ENCODE results near the gene CLN6. TPM values are rescaled to one million over a fixed set of nuclear protein-coding genes. Genes with fewer than 3 reads are reported as not detected.
"Not testable (repeated sequence)": the region's sequence is repeated elsewhere in the genome, so short reads cannot be mapped to it uniquely, and the experiment has no call there.

Gene CLN6
- polyA plus RNA-seq, 1 experiment = 25.4 TPM

DNA sequence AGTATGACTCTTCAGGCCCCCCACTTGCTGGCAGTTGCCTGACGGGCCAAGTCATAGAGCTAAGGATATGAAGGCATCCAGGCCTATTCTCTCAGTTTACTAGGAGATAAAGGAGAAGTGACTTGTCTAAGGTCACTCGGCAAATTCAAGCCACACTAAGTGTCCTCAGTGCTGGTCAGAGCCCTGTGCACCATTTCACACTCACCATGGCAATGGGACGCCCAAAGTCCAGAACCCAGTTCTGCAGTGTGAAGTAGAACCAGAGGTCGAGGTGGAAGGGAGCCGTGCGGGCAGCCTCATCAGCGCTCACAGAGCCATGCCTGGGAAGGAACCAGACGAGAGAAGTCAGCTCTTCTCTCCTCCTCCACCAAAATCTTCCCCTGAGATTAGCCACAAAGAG is 11.2 kb downstream of the CLN6 start:
- H3K27me3 ChIP-seq (ENCODE audit: control insufficient read depth, insufficient read depth, low read length) = no peaks in the 10 kb centered on the region
- CTCF ChIA-PET = interaction anchor here (0.9 kb wide), 1 partner anchor 12 kb away, joined by 3 read pairs; no protein-coding TSS in a partner anchor
- TF ChIP-seq, protein P1, sequence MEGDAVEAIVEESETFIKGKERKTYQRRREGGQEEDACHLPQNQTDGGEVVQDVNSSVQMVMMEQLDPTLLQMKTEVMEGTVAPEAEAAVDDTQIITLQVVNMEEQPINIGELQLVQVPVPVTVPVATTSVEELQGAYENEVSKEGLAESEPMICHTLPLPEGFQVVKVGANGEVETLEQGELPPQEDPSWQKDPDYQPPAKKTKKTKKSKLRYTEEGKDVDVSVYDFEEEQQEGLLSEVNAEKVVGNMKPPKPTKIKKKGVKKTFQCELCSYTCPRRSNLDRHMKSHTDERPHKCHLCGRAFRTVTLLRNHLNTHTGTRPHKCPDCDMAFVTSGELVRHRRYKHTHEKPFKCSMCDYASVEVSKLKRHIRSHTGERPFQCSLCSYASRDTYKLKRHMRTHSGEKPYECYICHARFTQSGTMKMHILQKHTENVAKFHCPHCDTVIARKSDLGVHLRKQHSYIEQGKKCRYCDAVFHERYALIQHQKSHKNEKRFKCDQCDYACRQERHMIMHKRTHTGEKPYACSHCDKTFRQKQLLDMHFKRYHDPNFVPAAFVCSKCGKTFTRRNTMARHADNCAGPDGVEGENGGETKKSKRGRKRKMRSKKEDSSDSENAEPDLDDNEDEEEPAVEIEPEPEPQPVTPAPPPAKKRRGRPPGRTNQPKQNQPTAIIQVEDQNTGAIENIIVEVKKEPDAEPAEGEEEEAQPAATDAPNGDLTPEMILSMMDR (IDR thresholded peaks at IDR 0.05; ENCODE audit: insufficient read depth, low read depth, low read length) = no peak

DNA sequence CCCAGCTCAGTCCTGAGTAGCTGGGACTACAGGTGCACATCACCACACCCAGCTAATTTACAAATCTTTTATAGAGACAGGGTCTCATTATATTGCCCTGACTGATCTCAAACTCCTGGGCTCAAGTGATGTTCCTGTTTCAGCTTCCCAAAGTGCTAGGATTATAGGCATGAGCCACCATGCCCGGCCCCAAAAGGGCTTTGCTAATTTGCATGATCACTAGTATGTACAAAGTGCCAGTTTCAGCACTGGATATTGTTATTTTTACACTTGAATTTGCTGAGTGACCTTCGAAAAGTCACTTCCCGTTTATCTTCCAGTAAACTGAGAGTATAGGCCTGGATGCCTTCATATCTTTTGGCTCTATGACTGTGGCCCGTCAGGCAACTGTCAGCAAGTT is 12.2 kb downstream of the CLN6 start:
- no peak overlapping the region for H3K4me3 ChIP-seq (ENCODE audit: low read depth, low read length)
- H3K36me3 ChIP-seq (ENCODE audit: control insufficient read depth, insufficient read depth, low read length) = no peaks in the 10 kb centered on the region
- POLR2A ChIA-PET = no interaction called here
- H3K27me3 ChIP-seq (ENCODE audit: control insufficient read depth, insufficient read depth, low read length) = no peaks in the 10 kb centered on the region
- DNase-seq (ENCODE audit: low read depth) = no peak
- CTCF ChIA-PET = no interaction called here
- TF ChIP-seq, protein P1 (IDR thresholded peaks at IDR 0.05; ENCODE audit: insufficient read depth, low read depth, low read length) = no peak

More for the DNA sequence above, 11.2 kb downstream of the CLN6 start:
- Histone ChIP-seq H3K4me3 (ENCODE audit: low read depth, low read length) (no peak overlapping the region), H3K36me3 (ENCODE audit: control insufficient read depth, insufficient read depth, low read length) (no peaks in the 10 kb centered on the region)
- POLR2A ChIA-PET = no interaction called here
- DNase-seq (ENCODE audit: low read depth) = no peak

DNA sequence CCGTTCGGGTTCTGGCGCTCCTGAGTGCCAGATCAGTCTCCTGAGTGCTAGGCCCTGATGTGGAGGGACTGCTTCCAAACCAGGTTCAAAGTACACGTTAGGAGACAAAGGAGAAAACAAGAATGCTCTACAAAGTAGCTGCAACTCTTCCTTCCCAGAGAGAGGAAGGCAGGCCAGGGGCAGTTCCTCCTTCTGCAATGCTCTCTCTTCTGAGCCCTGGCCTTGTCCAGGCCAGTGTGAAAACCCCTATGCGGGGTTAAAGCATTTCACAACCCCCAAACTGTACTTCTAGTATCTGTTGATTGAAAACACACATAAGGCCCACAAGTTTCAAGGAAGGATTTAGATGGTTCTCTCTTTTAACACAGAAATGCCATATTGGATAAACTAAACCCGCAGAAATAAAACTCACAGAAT is 14.7 kb downstream of the CLN6 start:
- Histone ChIP-seq H3K27me3 (ENCODE audit: control insufficient read depth, insufficient read depth, low read length) (no peaks in the 10 kb centered on the region), H3K36me3 (ENCODE audit: control insufficient read depth, insufficient read depth, low read length) (peaks cover 1% of the 10 kb centered on the region; the same call in 1 of the 2 replicates), H3K4me3 (ENCODE audit: low read depth, low read length) (no peak overlapping the region)
- ChIA-PET POLR2A (no interaction called here), CTCF (interaction anchor here (0.6 to 1.0 kb wide), 3 partner anchors 42 to 788 kb away, joined by 3 read pairs; no protein-coding TSS in a partner anchor)
- TF ChIP-seq, protein P1 (IDR thresholded peaks at IDR 0.05; ENCODE audit: insufficient read depth, low read depth, low read length) = no peak
- no peak for DNase-seq (ENCODE audit: low read depth)

DNA sequence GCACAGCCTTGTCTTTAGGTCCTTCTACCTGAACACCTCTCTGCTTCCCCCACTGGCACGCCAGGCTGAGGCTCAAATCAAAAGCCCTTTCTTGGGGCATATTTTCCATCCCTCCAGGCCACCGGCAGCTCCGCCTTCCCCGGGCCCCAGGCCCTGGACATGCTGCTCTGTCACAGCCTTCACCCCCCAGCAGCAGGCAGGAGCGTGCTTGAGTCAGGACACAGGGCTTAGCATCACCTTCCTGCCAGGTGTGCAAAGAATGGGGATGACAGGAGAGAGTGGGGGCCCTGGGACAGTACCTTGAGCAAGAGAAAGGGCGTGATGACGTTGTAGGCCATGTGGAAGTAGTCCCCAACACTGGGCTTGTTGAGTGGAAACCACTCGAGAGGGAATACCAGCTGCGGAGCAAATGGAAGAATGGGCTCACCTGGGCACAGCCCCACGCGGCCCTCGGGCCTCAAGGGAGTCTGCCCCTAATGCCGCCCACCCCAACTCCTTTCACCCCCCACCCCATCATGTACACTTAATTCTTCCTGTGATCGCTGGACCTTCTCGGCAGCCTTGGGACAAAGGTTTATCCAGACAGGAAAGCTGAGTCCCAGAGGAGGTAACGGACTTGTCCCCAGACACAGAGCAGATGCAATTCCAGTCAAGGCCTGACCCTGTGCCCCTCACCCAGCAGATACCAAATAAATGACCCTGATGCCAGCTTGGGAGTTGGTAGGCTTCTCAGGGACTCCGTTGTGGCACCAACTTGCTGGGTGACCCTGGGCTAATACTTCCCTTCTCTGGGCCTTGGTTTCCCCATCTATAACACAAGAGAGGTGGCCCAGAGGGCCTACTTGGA is 15.3 kb downstream of the CLN6 start:
- ChIA-PET CTCF (interaction anchor here (0.6 to 1.0 kb wide), 3 partner anchors 42 to 788 kb away, joined by 3 read pairs; no protein-coding TSS in a partner anchor), POLR2A (no interaction called here)
- Histone ChIP-seq H3K36me3 (ENCODE audit: control insufficient read depth, insufficient read depth, low read length) (peaks cover 1% of the 10 kb centered on the region; the same call in 1 of the 2 replicates), H3K27me3 (ENCODE audit: control insufficient read depth, insufficient read depth, low read length) (no peaks in the 10 kb centered on the region), H3K4me3 (ENCODE audit: low read depth, low read length) (no peak overlapping the region)
- TF ChIP-seq, protein P1 (IDR thresholded peaks at IDR 0.05; ENCODE audit: insufficient read depth, low read depth, low read length) = no peak
- DNase-seq (ENCODE audit: low read depth) = no peak

DNA sequence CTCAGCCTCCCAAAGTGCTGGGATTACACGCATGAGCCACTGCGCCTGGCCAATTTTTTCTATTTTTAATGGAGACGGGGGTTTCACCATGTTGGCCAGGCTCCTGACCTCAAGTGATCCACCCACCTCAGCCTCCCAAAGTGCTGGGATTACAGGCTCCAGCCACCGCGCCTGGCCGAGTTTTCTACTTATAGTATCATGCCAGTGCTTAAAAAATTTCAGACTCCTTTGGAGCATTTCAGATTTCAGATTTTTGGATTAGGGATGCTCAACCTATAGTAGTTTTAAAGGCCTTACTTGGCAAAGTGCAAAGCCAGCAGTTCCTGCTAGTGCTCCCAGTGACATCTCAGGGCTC is 16.1 kb downstream of the CLN6 start:
- H3K27me3 ChIP-seq (ENCODE audit: control insufficient read depth, insufficient read depth, low read length); POLR2A ChIA-PET; DNase-seq (ENCODE audit: low read depth); CTCF ChIA-PET; H3K36me3 ChIP-seq (ENCODE audit: control insufficient read depth, insufficient read depth, low read length); H3K4me3 ChIP-seq (ENCODE audit: low read depth, low read length): not testable (repeated sequence)

Data from BJ (cell line).